Activated T-helper 1 cell treated with anti-CD3 and anti-CD28 coated beads, Interleukin-12 subunit alpha, Interleukin-12 subunit beta, Interleukin-2, Interleukin-4 antibody, amounts not matched to agents 30 ng/mL and 10 ng/mL and 1 ng/mL, durations not matched to agents 14 hours and 24 hours and 36 hours (primary cell): ENCODE results near the gene CDC14A. TPM values are rescaled to one million over a fixed set of nuclear protein-coding genes. Genes with fewer than 3 reads are reported as not detected.

Experiments
- DNase-seq: peaks from one replicate; pipeline ENCODE4 v3.0.0; 2021; ENCODE audit warnings: low spot score
- H3K27ac Mint-ChIP-seq: one replicate; pipeline ENCODE4 v1.8.0; 2021; ENCODE audit warnings: mild to moderate bottlenecking, mixed read lengths
- H3K27me3 Mint-ChIP-seq: one replicate; pipeline ENCODE4 v1.8.0; 2022; ENCODE audit warnings: mild to moderate bottlenecking, moderate library complexity, mixed read lengths; ENCODE audit not compliant: insufficient read depth
- H3K36me3 Mint-ChIP-seq: one replicate; pipeline ENCODE4 v1.8.0; 2021; ENCODE audit warnings: low read depth, mixed read lengths
- H3K4me1 Mint-ChIP-seq: one replicate; pipeline ENCODE4 v1.8.0; 2021; ENCODE audit warnings: low read depth, mixed read lengths
- H3K4me3 Mint-ChIP-seq: one replicate; pipeline ENCODE4 v1.8.0; 2021; ENCODE audit warnings: mild to moderate bottlenecking, moderate library complexity, mixed read lengths
- H3K9me3 Mint-ChIP-seq: one replicate; pipeline ENCODE4 v1.8.0; 2021; ENCODE audit warnings: mixed read lengths
- intact Hi-C: fragments of 100-400 bp; cut with micrococcal nuclease; formaldehyde crosslinking; loops from one replicate; pipeline ENCODE4 v1.15.1; 2024
- total RNA-seq: library from RNA; stranded (reverse); gene quantifications from 2 replicates; pipeline ENCODE4 v1.2.3, GENCODE V29; 2022

The CDC14A gene
- total RNA-seq, 1 donor from 2014 or later = 11.2 TPM

DNA sequence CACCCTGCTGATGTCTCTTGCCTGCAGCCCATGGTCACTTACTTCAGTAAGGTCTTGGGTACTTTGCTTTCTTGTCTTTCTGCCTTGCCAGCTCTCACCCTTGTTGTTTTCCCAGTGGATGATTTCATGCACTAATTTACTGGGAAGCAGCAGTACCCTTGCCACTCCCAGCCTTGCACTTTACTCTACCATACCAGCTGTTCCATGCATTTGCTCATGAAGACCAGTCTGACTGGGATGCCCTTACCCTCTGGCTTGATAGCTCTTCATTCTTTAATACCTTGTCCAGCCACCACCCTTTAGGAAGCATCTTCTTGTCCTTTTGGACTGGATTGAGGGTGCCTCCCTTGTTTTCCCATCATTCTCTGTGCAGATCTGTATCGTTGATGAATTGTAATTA lies 28.3 kb downstream of the CDC14A start:
- H3K27ac Mint-ChIP-seq = peak overlapping the region; percentile 33
- peaks cover 2% of the 10 kb centered on the region for H3K27me3 Mint-ChIP-seq
- DNase-seq = no peak
- H3K36me3 Mint-ChIP-seq = peaks cover 44% of the 10 kb centered on the region
- intact Hi-C loops = no loop called here
- no peak overlapping the region for H3K4me3 Mint-ChIP-seq
- peaks cover 49% of the 10 kb centered on the region for H3K4me1 Mint-ChIP-seq
- H3K9me3 Mint-ChIP-seq = no peaks in the 10 kb centered on the region

DNA sequence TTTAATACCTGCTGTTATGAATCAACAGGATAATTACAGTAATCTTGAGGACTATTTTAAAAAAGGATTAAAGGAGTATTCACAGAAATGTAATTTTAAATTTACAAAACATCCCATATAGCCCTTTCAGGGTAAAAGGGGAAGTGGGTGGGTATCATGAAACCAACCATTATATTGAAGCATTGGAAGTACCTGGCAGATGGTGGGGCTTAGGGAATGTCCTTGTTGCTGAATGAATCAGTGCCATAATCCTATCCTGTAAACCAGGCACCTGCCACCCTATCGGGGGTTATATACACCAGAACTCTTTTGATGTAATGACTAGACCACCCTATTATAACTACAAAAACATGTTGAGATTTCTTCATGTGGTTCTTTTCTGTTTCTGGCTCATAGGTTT lies 30.4 kb downstream of the CDC14A start:
- DNase-seq = no peak
- H3K36me3 Mint-ChIP-seq = peaks cover 37% of the 10 kb centered on the region
- intact Hi-C loops = no loop called here
- no peak overlapping the region for H3K4me3 Mint-ChIP-seq
- peaks cover 2% of the 10 kb centered on the region for H3K27me3 Mint-ChIP-seq
- peaks cover 52% of the 10 kb centered on the region for H3K4me1 Mint-ChIP-seq
- H3K9me3 Mint-ChIP-seq = no peaks in the 10 kb centered on the region
- H3K27ac Mint-ChIP-seq = no peak overlapping the region

DNA sequence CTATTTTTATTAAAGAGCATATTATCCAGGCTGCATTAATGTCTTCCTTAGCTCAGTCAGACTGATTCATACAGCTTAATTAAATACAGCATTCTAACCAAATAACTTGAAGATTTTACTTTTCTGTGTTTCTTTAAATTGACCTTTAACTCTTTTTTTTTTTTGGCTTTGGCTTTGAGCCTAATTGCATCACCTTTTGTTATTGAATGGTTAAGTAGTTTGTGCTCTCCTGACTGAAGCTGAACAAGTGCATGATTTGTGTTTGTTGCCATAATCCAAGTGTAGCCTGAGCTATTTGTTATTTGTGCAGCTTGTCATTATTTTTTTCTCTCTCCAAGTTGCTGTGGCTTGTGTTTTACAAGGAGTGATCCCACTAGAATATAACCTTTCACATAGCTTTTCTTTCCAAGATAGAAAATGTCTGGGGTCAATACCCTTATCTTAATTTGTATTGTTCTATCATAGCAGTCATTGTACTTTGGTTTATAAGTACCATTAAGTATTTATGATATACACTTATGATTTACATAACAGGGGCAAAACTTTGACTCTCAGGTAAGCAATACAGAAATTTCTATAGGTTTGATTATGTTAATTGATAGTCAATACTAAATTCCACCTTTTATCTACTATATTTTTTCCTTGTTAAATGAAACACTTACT lies 31.6 kb downstream of the CDC14A start:
- no peak for DNase-seq
- H3K9me3 Mint-ChIP-seq = no peaks in the 10 kb centered on the region
- no peak overlapping the region for H3K27ac Mint-ChIP-seq
- H3K36me3 Mint-ChIP-seq = peaks cover 36% of the 10 kb centered on the region
- peaks cover 50% of the 10 kb centered on the region for H3K4me1 Mint-ChIP-seq
- peaks cover 2% of the 10 kb centered on the region for H3K27me3 Mint-ChIP-seq
- H3K4me3 Mint-ChIP-seq = no peak overlapping the region
- intact Hi-C loops = no loop called here

DNA sequence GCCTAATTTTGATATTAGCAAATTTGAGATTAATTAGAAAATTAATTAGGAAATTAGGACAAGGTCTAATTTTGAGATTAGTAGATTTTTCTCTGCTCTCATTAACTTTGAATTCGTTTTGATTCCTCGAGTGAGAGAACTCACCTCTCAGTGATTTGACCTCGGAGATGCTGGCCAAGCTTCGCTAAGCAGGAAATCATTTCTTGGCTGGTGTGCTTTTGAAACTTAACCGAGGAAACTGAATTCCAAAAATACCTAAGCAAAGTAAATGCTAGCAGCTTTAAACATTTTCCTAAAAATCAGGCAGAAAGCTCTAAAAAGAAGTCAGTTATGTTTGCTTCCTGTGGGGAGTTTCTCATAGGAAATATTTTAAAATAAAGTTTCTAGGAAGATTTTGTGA lies 34.9 kb downstream of the CDC14A start:
- intact Hi-C loops = loop anchor here (1.0 kb wide), 2 partner anchors 8 to 9 kb away; no protein-coding TSS in a partner anchor
- peaks cover 61% of the 10 kb centered on the region for H3K4me1 Mint-ChIP-seq
- no peak for DNase-seq
- peaks cover 24% of the 10 kb centered on the region for H3K36me3 Mint-ChIP-seq
- H3K9me3 Mint-ChIP-seq = no peaks in the 10 kb centered on the region
- no peaks in the 10 kb centered on the region for H3K27me3 Mint-ChIP-seq
- peak overlapping the region; percentile 39 for H3K4me3 Mint-ChIP-seq
- H3K27ac Mint-ChIP-seq = no peak overlapping the region

DNA sequence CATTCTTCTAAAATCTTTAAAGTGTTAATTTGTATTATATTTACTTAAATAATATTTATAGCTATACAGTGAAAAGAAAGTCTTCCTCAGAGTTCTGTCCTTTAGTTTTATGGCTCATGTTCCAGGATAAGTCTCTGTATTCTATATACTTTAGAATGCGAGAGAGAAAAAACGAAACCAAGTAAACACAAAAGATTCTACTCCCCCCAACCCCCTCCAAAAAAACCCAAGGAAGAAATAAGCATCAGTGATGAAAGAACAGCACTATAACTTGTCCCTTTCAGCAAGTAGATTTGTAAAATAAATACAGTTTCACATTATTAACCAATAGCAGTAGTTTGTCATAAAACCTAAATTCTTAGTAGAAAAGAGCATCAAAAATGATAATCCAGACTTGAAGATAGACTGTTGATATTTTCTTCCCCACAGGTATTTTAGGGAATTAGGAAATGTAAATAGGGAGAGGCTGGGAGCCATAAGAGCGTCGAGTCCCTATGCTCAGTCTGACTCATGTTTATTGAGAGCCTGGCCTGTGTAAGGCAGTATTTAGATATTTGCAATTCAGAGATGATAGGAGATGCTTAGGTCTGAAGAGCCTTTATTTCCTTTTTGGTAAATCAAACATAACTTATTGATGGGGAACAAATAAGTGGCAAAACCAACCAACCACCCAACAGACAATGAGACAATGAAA lies 35.5 kb downstream of the CDC14A start:
- H3K27me3 Mint-ChIP-seq = no peaks in the 10 kb centered on the region
- intact Hi-C loops = loop anchor here (1.0 kb wide), 2 partner anchors 7 to 10 kb away; no protein-coding TSS in a partner anchor
- no peak for DNase-seq
- H3K9me3 Mint-ChIP-seq = no peaks in the 10 kb centered on the region
- peaks cover 65% of the 10 kb centered on the region for H3K4me1 Mint-ChIP-seq
- H3K4me3 Mint-ChIP-seq = peak overlapping the region; percentile 69
- H3K36me3 Mint-ChIP-seq = peaks cover 22% of the 10 kb centered on the region
- peak overlapping the region; percentile 63 for H3K27ac Mint-ChIP-seq

DNA sequence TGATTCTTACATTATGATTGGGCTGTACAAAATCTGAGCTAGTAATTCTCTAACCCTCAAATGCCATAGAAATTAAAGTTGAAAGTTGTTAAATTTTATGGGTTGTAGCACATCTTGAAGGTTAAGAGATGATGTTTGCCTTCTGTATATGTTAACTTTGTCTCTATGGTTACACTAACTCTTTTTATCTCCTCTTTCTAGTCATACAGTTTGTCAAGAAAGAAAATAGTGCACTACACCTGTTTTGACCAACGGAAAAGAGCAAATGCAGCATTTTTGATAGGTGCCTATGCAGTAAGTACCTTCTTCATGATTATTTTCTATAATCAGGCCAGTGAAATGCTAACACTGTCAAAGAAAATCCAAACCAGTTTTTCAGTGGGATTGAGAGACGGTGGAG lies 38.2 kb downstream of the CDC14A start:
- DNase-seq = no peak
- Mint-ChIP-seq H3K36me3 (peaks cover 31% of the 10 kb centered on the region), H3K27me3 (no peaks in the 10 kb centered on the region), H3K4me1 (peaks cover 84% of the 10 kb centered on the region), H3K9me3 (no peaks in the 10 kb centered on the region), H3K27ac (no peak overlapping the region), H3K4me3 (no peak overlapping the region)
- intact Hi-C loops = loop anchor here (1.0 kb wide), 1 partner anchor 9 kb away; no protein-coding TSS in a partner anchor

DNA sequence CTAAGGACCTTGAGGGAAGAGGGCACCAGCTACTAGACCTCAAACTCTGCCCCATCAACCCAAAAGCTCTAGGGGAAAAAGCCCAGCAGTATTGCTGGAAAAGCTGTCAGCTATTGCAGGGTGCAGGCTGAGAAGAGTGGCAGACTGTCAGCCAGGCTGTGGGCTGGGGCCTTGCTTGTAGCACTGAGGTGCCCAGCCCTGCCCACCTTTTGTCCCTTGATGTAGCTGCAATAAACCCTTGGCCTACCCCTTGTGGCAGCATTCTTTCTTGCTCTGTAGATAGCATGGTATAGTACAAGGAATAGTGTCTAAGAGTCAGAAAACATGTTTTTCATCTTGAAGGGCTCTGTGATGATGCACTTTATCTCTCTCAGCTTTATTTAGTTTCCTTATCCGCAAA lies 39.4 kb downstream of the CDC14A start:
- DNase-seq = no peak
- Mint-ChIP-seq H3K4me1 (peaks cover 91% of the 10 kb centered on the region), H3K9me3 (peaks cover 6% of the 10 kb centered on the region), H3K4me3 (no peak overlapping the region), H3K36me3 (peaks cover 41% of the 10 kb centered on the region), H3K27ac (no peak overlapping the region), H3K27me3 (no peaks in the 10 kb centered on the region)
- intact Hi-C loops = no loop called here

DNA sequence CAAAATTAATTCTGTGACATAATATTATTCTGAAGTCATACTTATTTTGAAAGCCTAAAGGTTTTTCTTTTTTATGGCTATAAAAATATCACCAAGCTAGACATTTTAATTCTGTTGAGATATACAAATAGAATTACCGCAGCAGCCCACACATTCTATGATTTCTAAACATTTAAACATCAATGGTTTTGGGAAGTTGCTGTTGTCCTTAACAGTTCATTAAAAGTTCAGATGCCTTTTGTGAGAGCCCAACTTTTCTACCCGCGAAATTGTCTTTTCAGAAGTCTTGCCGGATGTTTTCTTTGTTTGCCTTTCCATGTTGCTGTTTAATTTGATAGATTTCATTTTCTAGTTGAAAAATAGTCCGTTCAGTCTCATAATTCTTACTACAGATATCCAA lies 40.5 kb downstream of the CDC14A start:
- Mint-ChIP-seq H3K36me3 (peaks cover 46% of the 10 kb centered on the region), H3K4me3 (peak overlapping the region; percentile 54), H3K4me1 (peaks cover 91% of the 10 kb centered on the region), H3K9me3 (peaks cover 6% of the 10 kb centered on the region), H3K27ac (peak overlapping the region; percentile 53), H3K27me3 (no peaks in the 10 kb centered on the region)
- intact Hi-C loops = no loop called here
- no peak for DNase-seq

DNA sequence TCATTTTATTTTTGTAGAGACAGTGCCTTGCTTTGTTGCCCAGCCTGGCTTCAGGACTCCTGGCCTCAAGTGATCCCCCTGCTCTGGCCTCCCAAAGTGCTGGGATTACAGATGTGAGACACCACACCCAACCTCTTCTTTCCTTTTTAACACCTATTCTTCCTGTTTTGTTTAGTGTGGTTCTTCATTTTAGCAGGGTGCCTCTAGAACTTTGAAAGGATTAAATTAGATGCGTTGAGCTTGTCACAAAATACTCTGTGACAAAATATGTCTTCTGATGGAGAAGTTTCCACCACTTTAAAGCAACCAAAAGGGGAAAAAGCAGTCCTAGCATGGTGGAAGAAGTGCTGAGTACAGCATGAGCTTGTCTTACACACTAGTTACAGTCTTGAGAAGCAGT lies 42.0 kb downstream of the CDC14A start:
- Mint-ChIP-seq H3K36me3 (peaks cover 51% of the 10 kb centered on the region), H3K4me3 (peak overlapping the region; percentile 3), H3K4me1 (peaks cover 92% of the 10 kb centered on the region), H3K9me3 (peaks cover 6% of the 10 kb centered on the region), H3K27me3 (no peaks in the 10 kb centered on the region), H3K27ac (peak overlapping the region; percentile 55)
- intact Hi-C loops = no loop called here
- DNase-seq = no peak

DNA sequence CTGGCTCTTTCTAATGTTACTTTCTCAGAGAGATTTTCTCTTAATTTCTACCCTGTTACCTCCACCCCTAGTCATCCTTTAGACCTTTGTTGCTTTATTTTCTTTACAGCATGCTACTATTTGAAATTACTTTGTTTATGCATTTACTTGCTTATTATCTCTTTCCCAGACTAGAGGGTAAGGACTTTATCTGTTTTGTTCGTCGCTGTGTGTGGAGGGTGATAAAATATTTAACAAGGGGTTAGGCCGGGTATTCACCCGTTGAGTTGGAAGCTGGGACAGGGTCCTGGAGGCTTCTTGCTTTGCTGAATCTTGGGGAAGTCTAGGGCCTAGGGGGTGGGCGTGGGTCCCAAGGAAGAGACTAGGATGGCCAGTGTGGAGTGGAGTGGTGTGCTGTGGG lies 43.6 kb downstream of the CDC14A start:
- no peak for DNase-seq
- Mint-ChIP-seq H3K4me3 (no peak overlapping the region), H3K9me3 (peaks cover 6% of the 10 kb centered on the region), H3K27ac (peak overlapping the region; percentile 30), H3K4me1 (peaks cover 90% of the 10 kb centered on the region), H3K36me3 (peaks cover 47% of the 10 kb centered on the region), H3K27me3 (no peaks in the 10 kb centered on the region)
- intact Hi-C loops = loop anchor here (1.0 to 2.0 kb wide), 2 partner anchors 9 to 57 kb away; no protein-coding TSS in a partner anchor

DNA sequence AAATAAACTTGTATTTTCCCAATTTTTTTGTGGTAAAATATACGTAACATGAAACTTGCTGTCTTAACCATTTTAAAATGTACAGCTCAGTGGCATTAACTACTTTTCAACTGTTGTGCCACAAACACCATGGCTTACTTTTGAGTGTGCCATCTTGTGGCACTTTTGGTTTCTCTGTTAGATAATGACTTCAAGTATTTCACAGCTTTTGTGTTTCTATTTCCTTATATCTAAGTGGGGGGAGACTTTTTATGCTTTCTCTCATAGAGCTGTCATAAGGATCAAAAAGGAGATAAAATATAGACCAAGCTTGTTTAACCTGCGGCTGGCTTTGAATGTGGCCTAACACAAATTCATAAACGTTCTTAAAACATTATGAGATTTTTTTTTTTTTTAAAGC lies 44.3 kb downstream of the CDC14A start:
- Mint-ChIP-seq H3K27ac (peak overlapping the region; percentile 77), H3K4me3 (peak overlapping the region; percentile 40), H3K27me3 (no peaks in the 10 kb centered on the region), H3K4me1 (peaks cover 87% of the 10 kb centered on the region), H3K36me3 (peaks cover 48% of the 10 kb centered on the region), H3K9me3 (peaks cover 6% of the 10 kb centered on the region)
- intact Hi-C loops = loop anchor here (1.0 to 2.0 kb wide), 2 partner anchors 42 to 56 kb away; no protein-coding TSS in a partner anchor
- no peak for DNase-seq

DNA sequence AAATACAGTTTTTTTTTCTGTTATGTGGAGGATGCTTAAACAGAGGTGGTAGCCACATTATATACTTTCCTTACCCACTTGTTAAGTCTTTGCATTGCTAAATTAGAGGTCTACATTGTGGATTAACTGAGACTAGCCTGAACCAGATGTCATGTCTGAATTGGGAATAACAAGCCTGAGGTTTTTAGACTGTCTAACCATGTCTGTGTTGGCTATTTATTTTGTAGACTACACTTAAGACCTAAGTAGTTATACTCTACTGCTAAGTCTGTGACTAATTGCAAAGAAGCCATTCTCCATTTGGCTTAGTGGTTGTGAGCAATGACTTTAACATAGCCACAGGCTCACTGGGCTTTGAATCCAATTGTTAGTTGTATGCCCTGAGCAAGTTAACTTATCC lies 45.4 kb downstream of the CDC14A start:
- H3K9me3 Mint-ChIP-seq = peaks cover 6% of the 10 kb centered on the region
- H3K27me3 Mint-ChIP-seq = no peaks in the 10 kb centered on the region
- no peak for DNase-seq
- intact Hi-C loops = loop anchor here (1.0 to 2.0 kb wide), 2 partner anchors 43 to 55 kb away; no protein-coding TSS in a partner anchor
- peaks cover 87% of the 10 kb centered on the region for H3K4me1 Mint-ChIP-seq
- H3K4me3 Mint-ChIP-seq = no peak overlapping the region
- H3K27ac Mint-ChIP-seq = peak overlapping the region; percentile 77
- H3K36me3 Mint-ChIP-seq = peaks cover 48% of the 10 kb centered on the region

DNA sequence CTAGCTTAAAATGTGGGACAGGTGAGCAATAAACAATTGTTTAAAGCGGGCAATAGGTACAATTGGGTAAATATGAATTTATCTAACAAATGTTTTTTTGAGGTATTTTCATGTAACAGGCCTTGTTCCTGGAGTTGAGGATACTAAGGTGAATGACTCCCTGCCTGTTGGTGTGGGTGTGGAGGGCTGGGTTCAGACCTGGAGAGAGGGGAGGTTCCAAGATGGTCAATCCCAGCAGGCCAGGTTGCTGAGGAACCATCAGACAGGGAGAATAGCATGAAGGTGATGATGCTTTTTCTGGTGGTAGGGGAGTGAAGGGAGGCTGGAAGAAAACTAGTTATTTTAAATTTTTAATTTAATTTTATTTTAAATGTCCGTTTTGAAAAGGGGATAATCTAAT lies 46.3 kb downstream of the CDC14A start:
- Mint-ChIP-seq H3K27ac (peak overlapping the region; percentile 62), H3K4me1 (peaks cover 87% of the 10 kb centered on the region), H3K4me3 (peak overlapping the region; percentile 30), H3K27me3 (no peaks in the 10 kb centered on the region), H3K36me3 (peaks cover 42% of the 10 kb centered on the region), H3K9me3 (peaks cover 6% of the 10 kb centered on the region)
- no peak for DNase-seq
- intact Hi-C loops = loop anchor here (1.0 kb wide), 1 partner anchor 8 kb away; no protein-coding TSS in a partner anchor
